HepG2 (cell line): ENCODE data around the gene CRTC2. TPM values are rescaled to one million over a fixed set of nuclear protein-coding genes. Genes with fewer than 3 reads are reported as not detected.

ENCODE experiments used
- ATAC-seq: fragments of 200-7000 bp; cut with Tn5 transposase; 3 replicates; pipeline ENCODE4 v1.9.1; 2020; ENCODE audit warnings: mild to moderate bottlenecking, moderate library complexity
- BruUV-seq: library from RNA; stranded (reverse); fragments of 400-500 nt; replicated peaks from 2 replicates; lab custom pipeline; 2021; lab: Mats Ljungman, UMichigan
- CTCF ChIA-PET: fragments of 300-600 bp; formaldehyde crosslinking; extraction: SDS; loops from one replicate; lab custom pipeline; 2021; ENCODE audit warnings: low total read pairs, inconsistent platforms, low intra/inter-chr PET ratio; lab: Yijun Ruan, JAX
- POLR2A ChIA-PET: fragments of 350-600 bp; sonication (Branson Sonifier 250); formaldehyde crosslinking; loops from one replicate; lab custom pipeline; 2020; ENCODE audit warnings: antibody characterized with exemption, inconsistent platforms; lab: Yijun Ruan, JAX
- DNase-seq: peaks from one replicate; pipeline ENCODE4 v3.0.0-alpha.2; 2015; ENCODE audit warnings: low spot score
- FAIRE-seq: peaks from 3 replicates; lab custom pipeline; 2011; peaks lifted over from hg19 to GRCh38; lab: Jason Lieb, UNC
- H2AFZ ChIP-seq: one replicate; pipeline ENCODE4 v1.6.1; 2011; ENCODE audit warnings: low read length, inconsistent platforms
- H3K27ac ChIP-seq: fragments of 300-600 bp; 3 replicates; pipeline ENCODE4 v1.8.0; 2011; ENCODE audit warnings: mixed run types, mild to moderate bottlenecking, mixed read lengths, low read length, inconsistent platforms; ENCODE audit not compliant: insufficient read depth; ENCODE audit errors: extremely low read length
- H3K27me3 ChIP-seq, 2 experiments: fragments of 200-600 bp in 1 of 2; 2 replicates in 1 of 2; 3 replicates in 1 of 2; pipeline versions ENCODE4 v1.6.0 to v1.8.0; 2011; ENCODE audit warnings: low read length in 2 of 2, mild to moderate bottlenecking in 2 of 2, moderate library complexity in 2 of 2, inconsistent platforms in 1 of 2; ENCODE audit not compliant: insufficient read depth in 2 of 2, control insufficient read depth in 1 of 2
- H3K36me3 ChIP-seq, 2 experiments: fragments of 200-600 bp in 1 of 2; replicated peaks in 1 of 2; 2 replicates in 1 of 2; 3 replicates in 1 of 2; pipeline versions ENCODE4 v1.5.1 to v1.8.0; 2011; ENCODE audit warnings: low read length in 2 of 2, inconsistent platforms in 1 of 2; ENCODE audit not compliant: insufficient read depth in 2 of 2, control insufficient read depth in 1 of 2
- H3K4me1 ChIP-seq: 2 replicates; pipeline ENCODE4 v1.5.1; 2012; ENCODE audit warnings: low read length, inconsistent platforms; ENCODE audit not compliant: insufficient read depth
- H3K4me2 ChIP-seq: 2 replicates; pipeline ENCODE4 v1.6.0; 2011; ENCODE audit warnings: low read depth, low read length, inconsistent platforms
- H3K4me3 ChIP-seq, 3 experiments: fragments of 200-600 bp in 1 of 3; sonication (generic), shearing (Covaris generic) in 1 of 3; replicated peaks in 1 of 3; 2 replicates each; pipeline ENCODE4 v1.5.1; 2011 to 2016; ENCODE audit warnings: low read length in 3 of 3, inconsistent platforms in 2 of 3, low read depth in 2 of 3, mild to moderate bottlenecking in 2 of 3, control low read depth in 1 of 3, mixed read lengths in 1 of 3; ENCODE audit not compliant: insufficient read depth in 1 of 3
- H3K79me2 ChIP-seq: one replicate; pipeline ENCODE4 v1.6.1; 2011; ENCODE audit warnings: low read length, inconsistent platforms; ENCODE audit not compliant: insufficient read depth
- H3K9ac ChIP-seq: 2 replicates; pipeline ENCODE4 v1.6.0; 2011; ENCODE audit warnings: mild to moderate bottlenecking, low read depth, low read length, inconsistent platforms; ENCODE audit not compliant: insufficient read depth
- H3K9me3 ChIP-seq: 2 replicates; pipeline ENCODE4 v1.5.1; 2012; ENCODE audit warnings: mild to moderate bottlenecking, low read length
- H4K20me1 ChIP-seq: 2 replicates; pipeline ENCODE4 v1.6.0; 2011; ENCODE audit warnings: inconsistent platforms, mild to moderate bottlenecking, low read length, moderate library complexity; ENCODE audit not compliant: insufficient read depth
- ASH2L ChIP-seq: fragments of 300-600, 200-600 bp; sonication (generic); IDR thresholded peaks from 2 replicates; pipeline ENCODE4 v1.7.0; 2017; ENCODE audit warnings: low read depth, mild to moderate bottlenecking, moderate library complexity, mixed read lengths, low read length; ENCODE audit not compliant: insufficient read length
- BCL6 ChIP-seq: IDR thresholded peaks from 2 replicates; pipeline ENCODE4 v1.6.1; 2016; ENCODE audit warnings: missing genetic modification reagents, missing compliant biosample characterization
- GABPB1 ChIP-seq: IDR thresholded peaks from 2 replicates; pipeline ENCODE4 v1.6.1; 2016; ENCODE audit warnings: mild to moderate bottlenecking, missing genetic modification reagents, moderate library complexity, missing compliant biosample characterization
- GATAD1 ChIP-seq: IDR thresholded peaks from 2 replicates; pipeline ENCODE4 v1.6.1; 2016; ENCODE audit warnings: missing genetic modification reagents, missing compliant biosample characterization
- GLI4 ChIP-seq: sonication (generic); formaldehyde crosslinking; IDR thresholded peaks from 2 replicates; pipeline ENCODE4 v1.5.1; 2020; ENCODE audit warnings: missing genetic modification reagents, mild to moderate bottlenecking, moderate library complexity, borderline replicate concordance
- NR0B2 ChIP-seq: sonication (generic); formaldehyde crosslinking; IDR thresholded peaks from 2 replicates; pipeline ENCODE4 v1.4.0; 2020; ENCODE audit warnings: mild to moderate bottlenecking, missing genetic modification reagents
- ZBTB14 ChIP-seq: sonication (generic); formaldehyde crosslinking; IDR thresholded peaks from 2 replicates; pipeline ENCODE4 v1.4.0; 2020; ENCODE audit warnings: missing genetic modification reagents
- ZBTB44 ChIP-seq: sonication (generic); formaldehyde crosslinking; IDR thresholded peaks from 2 replicates; pipeline ENCODE4 v1.4.0; 2020; ENCODE audit warnings: missing genetic modification reagents
- ZFX ChIP-seq: sonication (generic); formaldehyde crosslinking; IDR thresholded peaks from 2 replicates; pipeline ENCODE4 v1.4.0; 2020; ENCODE audit warnings: mild to moderate bottlenecking, low read depth, missing genetic modification reagents, moderate library complexity
- ZKSCAN8 ChIP-seq: IDR thresholded peaks from 2 replicates; pipeline ENCODE4 v1.6.1; 2016; ENCODE audit warnings: borderline replicate concordance, missing genetic modification reagents, missing compliant biosample characterization
- ZNF333 ChIP-seq: sonication (generic); formaldehyde crosslinking; IDR thresholded peaks from 2 replicates; pipeline ENCODE4 v1.4.0; 2020; ENCODE audit warnings: mild to moderate bottlenecking, missing genetic modification reagents, borderline replicate concordance
- ZNF558 ChIP-seq: sonication (generic); formaldehyde crosslinking; IDR thresholded peaks from 2 replicates; pipeline ENCODE4 v1.9.0; 2022; ENCODE audit warnings: mild to moderate bottlenecking, missing genetic modification reagents, borderline replicate concordance
- ZNF567 ChIP-seq: sonication (generic); formaldehyde crosslinking; IDR thresholded peaks from 2 replicates; pipeline ENCODE4 v1.8.1; 2023; ENCODE audit warnings: mild to moderate bottlenecking, missing genetic modification reagents, borderline replicate concordance
- WGBS: methylation state at CpG from one replicate; pipeline ENCODE4 v1.1.6; 2017; ENCODE audit warnings: low lambda C conversion rate; 5-methylcytosine and 5-hydroxymethylcytosine counted together
- in situ Hi-C: cut with HindIII; loops from 2 replicates; pipeline ENCODE4 v1.10.0; 2017; ENCODE audit warnings: low pct_unique_long_range_greater_than_20kb; ENCODE audit not compliant: extremely low pct_ligation_motif_present
- intact Hi-C: fragments of 100-400 bp; cut with micrococcal nuclease; formaldehyde crosslinking; loops from one replicate; pipeline ENCODE4 v1.10.0; 2022; ENCODE audit not compliant: unreplicated experiment
- polyA plus RNA-seq, 8 experiments: library from polyadenylated mRNA; depleted of rRNA in 3 of 8; stranded (reverse) in 7 of 8; unstranded in 1 of 8; fragments of >200 nt; fragmentation: Illumina TruSeq in 4 of 8; extraction: Trizol in 4 of 8; gene quantifications; 2 replicates each; pipeline versions ENCODE4 v1.2.1 to v1.2.3, GENCODE V29; 2011 to 2016; ENCODE audit warnings: low read depth in 4 of 8, missing spikeins in 1 of 8, mixed read lengths in 1 of 8; ENCODE audit not compliant: insufficient read depth in 1 of 8
- total RNA-seq, 5 experiments: library from RNA; depleted of rRNA; stranded (reverse); fragments of >200 nt; fragmentation: Illumina TruSeq; extraction: Trizol; gene quantifications; 2 replicates each; pipeline ENCODE4 v1.2.3, GENCODE V29; 2016; ENCODE audit warnings: low read depth in 1 of 5
- TF ChIP-seq, protein P1 (sequence below): sonication (generic); formaldehyde crosslinking; IDR thresholded peaks from 2 replicates; pipeline ENCODE4 v1.8.1; 2023; ENCODE audit warnings: missing genetic modification reagents, inconsistent platforms, borderline replicate concordance
- TF ChIP-seq, protein P2 (sequence below): sonication (generic); formaldehyde crosslinking; IDR thresholded peaks from 2 replicates; pipeline ENCODE4 v1.4.0; 2020; ENCODE audit warnings: missing genetic modification reagents

Gene CRTC2
- total and polyA plus RNA-seq, 2 of the 13 experiments (the other 11 are each of a cell fraction or from before 2014, with no cell fraction given): 6.1 to 26.7 TPM

GRCh38 chr1:153963850-153964331 is 5.5 kb upstream of the CRTC2 start:
- ChIA-PET POLR2A (interaction anchor here (0.8 to 10.0 kb wide), 10 partner anchors 10 to 293 kb away, joined by 3 to 209 read pairs (median 16); partner anchors contain the start of genes DENND4B, GATAD2B, ILF2 and JTB), CTCF (no interaction called here)
- peak overlapping the region; percentile 98 for H3K4me2 ChIP-seq
- TSS peak; percentile 75 for BruUV-seq
- no peaks in the 10 kb centered on the region; a peak in 1 of 5 replicates for H3K27me3 ChIP-seq
- H3K9ac ChIP-seq: peak overlapping the region; percentile 89
- H3K27ac ChIP-seq: peak overlapping the region; percentile 79
- H3K9me3 ChIP-seq: no peaks in the 10 kb centered on the region
- WGBS: 1% methylated on average over 15 of the region's 22 CpGs
- H3K79me2 ChIP-seq: peaks cover 27% of the 10 kb centered on the region
- no peak for FAIRE-seq
- no peak overlapping the region for H2AFZ ChIP-seq
- H3K4me3 ChIP-seq: peak overlapping the region; percentile 85 to 92 (median 90)
- peaks cover 48% of the 10 kb centered on the region for H3K4me1 ChIP-seq
- in situ Hi-C loops: no loop called here
- intact Hi-C loops: no loop called here
- no peaks in the 10 kb centered on the region for H4K20me1 ChIP-seq
- peak; percentile 52 for DNase-seq
- H3K36me3 ChIP-seq: peaks cover 0 to 13% of the 10 kb centered on the region in 2 experiments; a peak in 1 of 5 replicates
- ATAC-seq: peak; percentile 23
- TF ChIP-seq ZBTB14 (CRISPR knock-in tag) (no peak), ZFX (peak; percentile 51; the same call in 1 of the 2 replicates), ZBTB44 (CRISPR knock-in tag) (no peak), ZNF333 (CRISPR knock-in tag) (0 out of 2 replicates have a peak, but pooled peaks have one; percentile 66), ZNF558 (CRISPR knock-in tag) (no peak), ZNF567 (CRISPR knock-in tag) (no peak), ZKSCAN8 (CRISPR knock-in tag) (no peak), GATAD1 (0 out of 2 replicates have a peak, but pooled peaks have one; percentile 3), ASH2L (no peak), GLI4 (CRISPR knock-in tag) (no peak), NR0B2 (CRISPR knock-in tag) (peak; percentile 51; the same call in 1 of the 2 replicates), BCL6 (CRISPR knock-in tag) (peak; percentile 75), GABPB1 (CRISPR knock-in tag) (no peak)
- TF ChIP-seq, protein P1, sequence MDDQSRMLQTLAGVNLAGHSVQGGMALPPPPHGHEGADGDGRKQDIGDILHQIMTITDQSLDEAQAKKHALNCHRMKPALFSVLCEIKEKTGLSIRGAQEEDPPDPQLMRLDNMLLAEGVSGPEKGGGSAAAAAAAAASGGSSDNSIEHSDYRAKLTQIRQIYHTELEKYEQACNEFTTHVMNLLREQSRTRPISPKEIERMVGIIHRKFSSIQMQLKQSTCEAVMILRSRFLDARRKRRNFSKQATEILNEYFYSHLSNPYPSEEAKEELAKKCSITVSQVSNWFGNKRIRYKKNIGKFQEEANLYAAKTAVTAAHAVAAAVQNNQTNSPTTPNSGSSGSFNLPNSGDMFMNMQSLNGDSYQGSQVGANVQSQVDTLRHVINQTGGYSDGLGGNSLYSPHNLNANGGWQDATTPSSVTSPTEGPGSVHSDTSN (CRISPR knock-in tag): no peak
- TF ChIP-seq, protein P2, sequence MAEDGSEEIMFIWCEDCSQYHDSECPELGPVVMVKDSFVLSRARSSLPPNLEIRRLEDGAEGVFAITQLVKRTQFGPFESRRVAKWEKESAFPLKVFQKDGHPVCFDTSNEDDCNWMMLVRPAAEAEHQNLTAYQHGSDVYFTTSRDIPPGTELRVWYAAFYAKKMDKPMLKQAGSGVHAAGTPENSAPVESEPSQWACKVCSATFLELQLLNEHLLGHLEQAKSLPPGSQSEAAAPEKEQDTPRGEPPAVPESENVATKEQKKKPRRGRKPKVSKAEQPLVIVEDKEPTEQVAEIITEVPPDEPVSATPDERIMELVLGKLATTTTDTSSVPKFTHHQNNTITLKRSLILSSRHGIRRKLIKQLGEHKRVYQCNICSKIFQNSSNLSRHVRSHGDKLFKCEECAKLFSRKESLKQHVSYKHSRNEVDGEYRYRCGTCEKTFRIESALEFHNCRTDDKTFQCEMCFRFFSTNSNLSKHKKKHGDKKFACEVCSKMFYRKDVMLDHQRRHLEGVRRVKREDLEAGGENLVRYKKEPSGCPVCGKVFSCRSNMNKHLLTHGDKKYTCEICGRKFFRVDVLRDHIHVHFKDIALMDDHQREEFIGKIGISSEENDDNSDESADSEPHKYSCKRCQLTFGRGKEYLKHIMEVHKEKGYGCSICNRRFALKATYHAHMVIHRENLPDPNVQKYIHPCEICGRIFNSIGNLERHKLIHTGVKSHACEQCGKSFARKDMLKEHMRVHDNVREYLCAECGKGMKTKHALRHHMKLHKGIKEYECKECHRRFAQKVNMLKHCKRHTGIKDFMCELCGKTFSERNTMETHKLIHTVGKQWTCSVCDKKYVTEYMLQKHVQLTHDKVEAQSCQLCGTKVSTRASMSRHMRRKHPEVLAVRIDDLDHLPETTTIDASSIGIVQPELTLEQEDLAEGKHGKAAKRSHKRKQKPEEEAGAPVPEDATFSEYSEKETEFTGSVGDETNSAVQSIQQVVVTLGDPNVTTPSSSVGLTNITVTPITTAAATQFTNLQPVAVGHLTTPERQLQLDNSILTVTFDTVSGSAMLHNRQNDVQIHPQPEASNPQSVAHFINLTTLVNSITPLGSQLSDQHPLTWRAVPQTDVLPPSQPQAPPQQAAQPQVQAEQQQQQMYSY: no peak
